Measurements from ENCODE around the gene BIRC3. TPM values are rescaled to one million over a fixed set of nuclear protein-coding genes. Genes with fewer than 3 reads are reported as not detected.

The BIRC3 gene
- total RNA-seq, 2 donors from 2014 or later, result 5.3 to 13.2 TPM

GRCh38 chr11:102304686-102305085, 12.6 kb upstream of the BIRC3 start:
- no peak for DNase-seq
- Histone ChIP-seq H3K27me3 (no peaks in the 10 kb centered on the region), H3K36me3 (replicated peaks in 1 of 2; ENCODE audit: insufficient read depth in 1 of 2, low read depth in 2 of 2) (no peaks in the 10 kb centered on the region), H3K9me3 (no peaks in the 10 kb centered on the region), H3K4me3 (no peak overlapping the region), H3K27ac (no peak overlapping the region), H3K4me1 (no peaks in the 10 kb centered on the region)
- intact Hi-C loops (cut with DNase I), result no loop called here
- no peak for ATAC-seq
- 81 to 93% methylated on average over 4 of the region's 4 CpGs for WGBS, 2 donors
- TF ChIP-seq CTCF (IDR thresholded peaks at IDR 0.05) (no peak), POLR2A (IDR thresholded peaks at IDR 0.05) (no peak)

- no peaks in the 10 kb centered on the region for H3K36me3 ChIP-seq (replicated peaks in 1 of 2; ENCODE audit: insufficient read depth in 1 of 2, low read depth in 2 of 2)
- WGBS, 2 donors, result 63 to 74% methylated on average over 3 of the region's 3 CpGs
- TF ChIP-seq POLR2A (IDR thresholded peaks at IDR 0.05) (no peak), CTCF (IDR thresholded peaks at IDR 0.05) (no peak)
- H3K4me1 ChIP-seq, result no peaks in the 10 kb centered on the region
- no peaks in the 10 kb centered on the region for H3K27me3 ChIP-seq
- no peak overlapping the region for H3K4me3 ChIP-seq
- DNase-seq (no peak), ATAC-seq (no peak)
- no peaks in the 10 kb centered on the region for H3K9me3 ChIP-seq
- H3K27ac ChIP-seq, result peak overlapping the region in 1 of 4 donors; percentile 2
- intact Hi-C loops (cut with DNase I), result no loop called here
These were observed 11.8 kb upstream of the BIRC3 start for GRCh38 chr11:102305352-102306047.

GRCh38 chr11:102306048-102306597, 11.2 kb upstream of the BIRC3 start:
- ATAC-seq, result peak; percentile 75
- Histone ChIP-seq H3K27ac (peak overlapping the region in 1 of 4 donors; percentile 16), H3K4me3 (no peak overlapping the region), H3K36me3 (replicated peaks in 1 of 2; ENCODE audit: insufficient read depth in 1 of 2, low read depth in 2 of 2) (no peaks in the 10 kb centered on the region), H3K27me3 (no peaks in the 10 kb centered on the region), H3K9me3 (no peaks in the 10 kb centered on the region), H3K4me1 (no peaks in the 10 kb centered on the region)
- 68 to 72% methylated on average over 5 of the region's 5 CpGs for WGBS, 2 donors
- TF ChIP-seq POLR2A (IDR thresholded peaks at IDR 0.05), result no peak
- TF ChIP-seq CTCF (IDR thresholded peaks at IDR 0.05), result peak in 1 of 7 experiments; percentile 3
- intact Hi-C loops (cut with DNase I), result no loop called here
- DNase-seq, result peak in 3 of 4 donors; percentile 32 to 56 (median 46)

- no peak for DNase-seq
- H3K9me3 ChIP-seq, result no peaks in the 10 kb centered on the region
- H3K4me3 ChIP-seq, result no peak overlapping the region
- H3K27ac ChIP-seq, result peak overlapping the region in 1 of 4 donors; percentile 16
- ATAC-seq, result no peak
- WGBS, 2 donors, result 25 to 35% methylated on average over 9 of the region's 9 CpGs
- no peak for TF ChIP-seq POLR2A (IDR thresholded peaks at IDR 0.05)
- TF ChIP-seq CTCF (IDR thresholded peaks at IDR 0.05), result no peak
- no peaks in the 10 kb centered on the region for H3K27me3 ChIP-seq
- no peaks in the 10 kb centered on the region for H3K4me1 ChIP-seq
- intact Hi-C loops (cut with DNase I), result no loop called here
- H3K36me3 ChIP-seq (replicated peaks in 1 of 2; ENCODE audit: insufficient read depth in 1 of 2, low read depth in 2 of 2), result no peaks in the 10 kb centered on the region
These were observed 10.2 kb upstream of the BIRC3 start for GRCh38 chr11:102306817-102307726.
